Left ventricle myocardium inferior (tissue), 1 donor: ENCODE data around the gene MGP. TPM values are rescaled to one million over a fixed set of nuclear protein-coding genes. Genes with fewer than 3 reads are reported as not detected.

Experiments used
- DNase-seq: peaks from one replicate; pipeline ENCODE4 v3.0.0-alpha.2; 2020
- H3K27ac ChIP-seq: fragments of 200-600 bp; replicated peaks from 2 replicates; pipeline ENCODE4 v1.8.0; 2021
- H3K27me3 ChIP-seq: fragments of 200-600 bp; 2 replicates; pipeline ENCODE4 v1.8.0; 2021; ENCODE audit warnings: low read depth
- H3K36me3 ChIP-seq: fragments of 200-600 bp; 2 replicates; pipeline ENCODE4 v1.8.0; 2021
- H3K4me1 ChIP-seq: fragments of 200-600 bp; 2 replicates; pipeline ENCODE4 v1.8.0; 2021
- H3K4me3 ChIP-seq: fragments of 200-600 bp; 2 replicates; pipeline ENCODE4 v1.8.0; 2021; ENCODE audit warnings: mild to moderate bottlenecking, moderate library complexity
- H3K9me3 ChIP-seq: fragments of 200-600 bp; replicated peaks from 2 replicates; pipeline ENCODE4 v1.8.0; 2021
- CTCF ChIP-seq: fragments of 200-600 bp; IDR thresholded peaks from 2 replicates; pipeline ENCODE4 v1.8.0; 2021; ENCODE audit warnings: antibody characterized with exemption, mild to moderate bottlenecking, borderline replicate concordance
- intact Hi-C: fragments of 100-400 bp; cut with micrococcal nuclease; formaldehyde crosslinking; loops from one replicate; pipeline ENCODE4 v1.11.0; 2022
- total RNA-seq: library from RNA; stranded (reverse); fragmentation: NEBNext Ultra II Directional; extraction: Animal tissue kit (Norgen Biotek cat#: 25700); gene quantifications from one replicate; pipeline ENCODE4 v1.2.1, GENCODE V29; 2021
- donor health status: DM: no; HTN: yes; CAD: no; lungs with severe emphysema.

Gene MGP
- total RNA-seq, 1 donor from 2014 or later = 497 TPM

GRCh38 chr12:14874882-14875281 is 10.8 kb downstream of the MGP start:
- Histone ChIP-seq H3K4me1 (peaks cover 7% of the 10 kb centered on the region), H3K27me3 (no peaks in the 10 kb centered on the region), H3K4me3 (no peak overlapping the region), H3K36me3 (no peaks in the 10 kb centered on the region), H3K27ac (no peak overlapping the region), H3K9me3 (no peaks in the 10 kb centered on the region)
- TF ChIP-seq CTCF = no peak
- DNase-seq = no peak
- intact Hi-C loops = no loop called here

GRCh38 chr12:14873440-14874185 is 12.0 kb downstream of the MGP start:
- Histone ChIP-seq H3K36me3 (no peaks in the 10 kb centered on the region), H3K4me3 (no peak overlapping the region), H3K27me3 (no peaks in the 10 kb centered on the region), H3K9me3 (no peaks in the 10 kb centered on the region), H3K27ac (no peak overlapping the region), H3K4me1 (peaks cover 7% of the 10 kb centered on the region)
- TF ChIP-seq CTCF = no peak
- intact Hi-C loops = no loop called here
- no peak for DNase-seq

GRCh38 chr12:14871886-14872285 is 13.8 kb downstream of the MGP start:
- no peaks in the 10 kb centered on the region for H3K36me3 ChIP-seq
- intact Hi-C loops = no loop called here
- DNase-seq = no peak
- no peaks in the 10 kb centered on the region for H3K27me3 ChIP-seq
- peaks cover 7% of the 10 kb centered on the region for H3K4me1 ChIP-seq
- H3K4me3 ChIP-seq = no peak overlapping the region
- no peak for TF ChIP-seq CTCF
- peaks cover 8% of the 10 kb centered on the region for H3K9me3 ChIP-seq
- no peak overlapping the region for H3K27ac ChIP-seq

- H3K27me3 ChIP-seq = no peaks in the 10 kb centered on the region
- H3K9me3 ChIP-seq = peaks cover 10% of the 10 kb centered on the region
- no peak for TF ChIP-seq CTCF
- no peak overlapping the region for H3K4me3 ChIP-seq
- peaks cover 7% of the 10 kb centered on the region for H3K4me1 ChIP-seq
- no peak for DNase-seq
- intact Hi-C loops = no loop called here
- no peaks in the 10 kb centered on the region for H3K36me3 ChIP-seq
- no peak overlapping the region for H3K27ac ChIP-seq
Measured at GRCh38 chr12:14871247-14871646, 14.4 kb downstream of the MGP start.

- no peak for DNase-seq
- TF ChIP-seq CTCF = no peak
- H3K4me3 ChIP-seq = no peak overlapping the region
- H3K36me3 ChIP-seq = no peaks in the 10 kb centered on the region
- H3K4me1 ChIP-seq = peaks cover 5% of the 10 kb centered on the region
- H3K9me3 ChIP-seq = peaks cover 10% of the 10 kb centered on the region
- no peak overlapping the region for H3K27ac ChIP-seq
- intact Hi-C loops = no loop called here
- H3K27me3 ChIP-seq = no peaks in the 10 kb centered on the region
Measured at GRCh38 chr12:14868916-14869506, 16.6 kb downstream of the MGP start.
